ENCODE data around the gene SIGLECL1.

GRCh38 chr19:51296336-51297093 is 45.6 kb downstream of the SIGLECL1 start:
- TF ChIP-seq POLR2A (IDR thresholded peaks at IDR 0.05) (no peak), CTCF (IDR thresholded peaks at IDR 0.05) (no peak)

Measured in gastroesophageal sphincter (tissue), 3 donors.